GM12878 (cell line): ENCODE data around the gene GNGT2. TPM values are rescaled to one million over a fixed set of nuclear protein-coding genes. Genes with fewer than 3 reads are reported as not detected.
A peak's percentile ranks its signal among the peaks of the same experiment; 100 is the strongest.

Experiments
- ATAC-seq: fragments of 200-7000 bp; cut with Tn5 transposase; 3 replicates; pipeline ENCODE4 v1.9.1; 2020; ENCODE audit warnings: mild to moderate bottlenecking, moderate library complexity
- BruUV-seq: library from RNA; stranded (reverse); fragments of 400-500 nt; replicated peaks from 2 replicates; lab custom pipeline; 2021; lab: Mats Ljungman, UMichigan
- CTCF ChIA-PET: fragments of 300-600 bp; sonication (Branson Sonifier 250); formaldehyde crosslinking; extraction: SDS; loops from one replicate; lab custom pipeline; 2021; ENCODE audit warnings: inconsistent platforms; lab: Yijun Ruan, JAX
- POLR2A ChIA-PET: fragments of 350-600 bp; formaldehyde crosslinking; extraction: SDS; loops from one replicate; lab custom pipeline; 2021; ENCODE audit warnings: inconsistent platforms; lab: Charles Lee
- RAD21 ChIA-PET: fragments of 300-600 bp; sonication (Branson Sonifier 250); formaldehyde crosslinking; loops from one replicate; lab custom pipeline; 2023; ENCODE audit warnings: antibody characterized with exemption; ENCODE audit not compliant: unreplicated experiment; lab: Charles Lee
- SMC1A ChIA-PET: fragments of 300-600 bp; sonication (Branson Sonifier 250); formaldehyde crosslinking; loops from one replicate; lab custom pipeline; 2023; ENCODE audit not compliant: unreplicated experiment, uncharacterized antibody; lab: Charles Lee
- DNase-seq: peaks from one replicate; pipeline ENCODE4 v3.0.0-alpha.2; 2011; ENCODE audit warnings: low read depth, low spot score
- FAIRE-seq: peaks from 3 replicates; lab custom pipeline; 2011; peaks lifted over from hg19 to GRCh38; lab: Jason Lieb, UNC
- H2AFZ ChIP-seq: 2 replicates; pipeline ENCODE4 v1.6.0; 2011; ENCODE audit warnings: low read depth, low read length, control low read depth; ENCODE audit not compliant: control insufficient read depth
- H3K27ac ChIP-seq: 2 replicates; pipeline ENCODE4 v1.5.1; 2011; ENCODE audit warnings: control low read depth; ENCODE audit not compliant: control insufficient read depth, insufficient read depth
- H3K27me3 ChIP-seq, 2 experiments: replicated peaks in 1 of 2; 2 replicates each; pipeline versions ENCODE4 v1.6.0 to v1.6.1; 2011; ENCODE audit warnings: low read length in 1 of 2; ENCODE audit not compliant: control insufficient read depth in 2 of 2, insufficient read depth in 2 of 2
- H3K36me3 ChIP-seq, 2 experiments: 2 replicates each; pipeline ENCODE4 v1.5.1; 2011; ENCODE audit warnings: low read length in 1 of 2; ENCODE audit not compliant: control insufficient read depth in 2 of 2, insufficient read depth in 2 of 2
- H3K4me1 ChIP-seq: 2 replicates; pipeline ENCODE4 v1.6.1; 2011; ENCODE audit warnings: mild to moderate bottlenecking, low read length, moderate library complexity, mixed read lengths; ENCODE audit not compliant: control insufficient read depth, insufficient read depth
- H3K4me2 ChIP-seq: 2 replicates; pipeline ENCODE4 v1.6.0; 2011; ENCODE audit warnings: control low read depth; ENCODE audit not compliant: control insufficient read depth, insufficient read depth
- H3K4me3 ChIP-seq: fragments of 200-600 bp; sonication (generic); 2 replicates; pipeline ENCODE4 v1.5.1; 2016
- H3K79me2 ChIP-seq: 2 replicates; pipeline ENCODE4 v1.6.0; 2011; ENCODE audit warnings: low read length; ENCODE audit not compliant: control insufficient read depth, insufficient read depth
- H3K9ac ChIP-seq: 2 replicates; pipeline ENCODE4 v1.8.0; 2011; ENCODE audit warnings: low read length, control low read depth, mixed read lengths; ENCODE audit not compliant: control insufficient read depth, insufficient read depth
- H3K9me3 ChIP-seq: replicated peaks from 3 replicates; pipeline ENCODE4 v1.5.1; 2011; ENCODE audit warnings: mild to moderate bottlenecking, low read length; ENCODE audit not compliant: control insufficient read depth, insufficient read depth
- H4K20me1 ChIP-seq: 2 replicates; pipeline ENCODE4 v1.6.0; 2011; ENCODE audit not compliant: control insufficient read depth, insufficient read depth
- CHD4 ChIP-seq: fragments of 200-600 bp; sonication (generic); IDR thresholded peaks from 2 replicates; pipeline ENCODE4 v1.6.1; 2016; ENCODE audit warnings: mild to moderate bottlenecking
- TARDBP ChIP-seq: IDR thresholded peaks from 2 replicates; pipeline ENCODE4 v1.6.1; 2016; ENCODE audit warnings: borderline replicate concordance
- WGBS: methylation state at CpG from one replicate; pipeline ENCODE4 v1.1.6; 2016; ENCODE audit warnings: low lambda C conversion rate; ENCODE audit not compliant: insufficient replicate concordance, insufficient coverage; ENCODE audit errors: missing lambda C conversion rate; 5-methylcytosine and 5-hydroxymethylcytosine counted together
- in situ Hi-C: fragments of 300-500 bp; cut with MboI; formaldehyde crosslinking; loops from 9 replicates; pipeline ENCODE4 v1.14.3; 2018; ENCODE audit warnings: mixed read lengths
- intact Hi-C: fragments of 100-400 bp; cut with micrococcal nuclease; formaldehyde crosslinking; loops from one replicate; pipeline ENCODE4 v1.14.2; 2022; ENCODE audit not compliant: unreplicated experiment
- polyA plus RNA-seq, 11 experiments: library from polyadenylated mRNA; depleted of rRNA in 4 of 11; unstranded in 6 of 11; stranded (reverse) in 5 of 11; fragments of >200 nt; fragmentation: Nextera tagmentation in 4 of 11; fragmentation: Illumina TruSeq in 1 of 11; extraction: Ambion mirVana in 4 of 11; extraction: Trizol in 1 of 11; gene quantifications; 1 replicate in 1 of 11; 2 replicates in 10 of 11; pipeline versions ENCODE4 v1.2.1 to v1.2.3, GENCODE V29; 2011 to 2016; ENCODE audit warnings: inconsistent platforms in 2 of 11, missing spikeins in 2 of 11, low read depth in 1 of 11
- total RNA-seq, 4 experiments: library from RNA; depleted of rRNA in 3 of 4; stranded (reverse); fragments of >200 nt in 3 of 4; fragmentation: Illumina TruSeq in 1 of 4; extraction: Trizol in 1 of 4; gene quantifications; 2 replicates each; pipeline versions ENCODE4 v1.2.1 to v1.2.3, GENCODE V29; 2013 to 2021
- TF ChIP-seq, protein P1 (sequence below): fragments of 450-650 bp; IDR thresholded peaks from 2 replicates; pipeline ENCODE4 v1.6.1; 2016; ENCODE audit warnings: mild to moderate bottlenecking
- TF ChIP-seq, protein P2 (sequence below): fragments of 450-650 bp; conservative IDR thresholded peaks from 2 replicates; pipeline ENCODE4 v1.6.1; 2017; ENCODE audit warnings: mild to moderate bottlenecking, moderate library complexity

GNGT2 gene
- total and polyA plus RNA-seq, 10 of the 15 experiments (the other 5 are each of a cell fraction or from before 2014, with no cell fraction given) = 15.3 to 60.4 (median 32.0) TPM

DNA sequence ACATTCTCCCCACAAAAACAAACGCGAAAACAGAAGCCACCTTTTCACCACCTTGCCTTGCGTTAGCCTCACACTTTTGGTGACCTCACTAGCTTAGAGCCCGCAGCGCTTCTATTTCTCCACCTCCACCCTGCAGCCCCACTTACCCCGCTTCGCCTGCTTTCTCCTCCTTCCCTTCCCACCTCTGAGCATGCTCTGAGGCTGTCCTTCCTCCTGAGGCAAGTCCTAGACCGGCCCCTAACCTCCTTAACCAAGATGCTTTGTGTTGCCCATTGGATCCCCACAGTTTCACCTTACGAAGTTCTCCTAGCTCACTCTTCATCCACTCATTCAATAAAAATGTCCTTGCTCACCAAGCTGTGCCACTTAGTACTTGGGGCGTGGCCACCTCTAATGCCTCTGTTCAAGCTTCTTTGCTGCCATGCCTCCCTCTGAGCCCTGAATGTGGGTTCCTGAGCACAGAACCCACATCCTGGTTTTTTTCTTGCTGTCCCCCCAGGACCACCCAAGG, 1.3 kb downstream of the GNGT2 start:
- RAD21 ChIA-PET = interaction anchor here (0.6 to 13.4 kb wide), 3 partner anchors 14 to 991 kb away, joined by 3 to 355 read pairs (median 3); no protein-coding TSS in a partner anchor
- no peak for TF ChIP-seq TARDBP
- no peak for TF ChIP-seq CHD4
- TF ChIP-seq, protein P1, sequence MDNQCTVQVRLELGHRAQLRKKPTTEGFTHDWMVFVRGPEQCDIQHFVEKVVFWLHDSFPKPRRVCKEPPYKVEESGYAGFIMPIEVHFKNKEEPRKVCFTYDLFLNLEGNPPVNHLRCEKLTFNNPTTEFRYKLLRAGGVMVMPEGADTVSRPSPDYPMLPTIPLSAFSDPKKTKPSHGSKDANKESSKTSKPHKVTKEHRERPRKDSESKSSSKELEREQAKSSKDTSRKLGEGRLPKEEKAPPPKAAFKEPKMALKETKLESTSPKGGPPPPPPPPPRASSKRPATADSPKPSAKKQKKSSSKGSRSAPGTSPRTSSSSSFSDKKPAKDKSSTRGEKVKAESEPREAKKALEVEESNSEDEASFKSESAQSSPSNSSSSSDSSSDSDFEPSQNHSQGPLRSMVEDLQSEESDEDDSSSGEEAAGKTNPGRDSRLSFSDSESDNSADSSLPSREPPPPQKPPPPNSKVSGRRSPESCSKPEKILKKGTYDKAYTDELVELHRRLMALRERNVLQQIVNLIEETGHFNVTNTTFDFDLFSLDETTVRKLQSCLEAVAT = 0 out of 2 replicates have a peak, but pooled peaks have one; percentile 46
- TF ChIP-seq, protein P2, sequence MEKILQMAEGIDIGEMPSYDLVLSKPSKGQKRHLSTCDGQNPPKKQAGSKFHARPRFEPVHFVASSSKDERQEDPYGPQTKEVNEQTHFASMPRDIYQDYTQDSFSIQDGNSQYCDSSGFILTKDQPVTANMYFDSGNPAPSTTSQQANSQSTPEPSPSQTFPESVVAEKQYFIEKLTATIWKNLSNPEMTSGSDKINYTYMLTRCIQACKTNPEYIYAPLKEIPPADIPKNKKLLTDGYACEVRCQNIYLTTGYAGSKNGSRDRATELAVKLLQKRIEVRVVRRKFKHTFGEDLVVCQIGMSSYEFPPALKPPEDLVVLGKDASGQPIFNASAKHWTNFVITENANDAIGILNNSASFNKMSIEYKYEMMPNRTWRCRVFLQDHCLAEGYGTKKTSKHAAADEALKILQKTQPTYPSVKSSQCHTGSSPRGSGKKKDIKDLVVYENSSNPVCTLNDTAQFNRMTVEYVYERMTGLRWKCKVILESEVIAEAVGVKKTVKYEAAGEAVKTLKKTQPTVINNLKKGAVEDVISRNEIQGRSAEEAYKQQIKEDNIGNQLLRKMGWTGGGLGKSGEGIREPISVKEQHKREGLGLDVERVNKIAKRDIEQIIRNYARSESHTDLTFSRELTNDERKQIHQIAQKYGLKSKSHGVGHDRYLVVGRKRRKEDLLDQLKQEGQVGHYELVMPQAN = no peak
- TF ChIP-seq, all 136 proteins: peak for 1
- Histone ChIP-seq H4K20me1 (no peaks in the 10 kb centered on the region), H3K27me3 (no peaks in the 10 kb centered on the region), H3K4me2 (peak overlapping the region; percentile 94), H3K4me3 (peak overlapping the region; percentile 98; the same call in 1 of the 2 replicates), H2AFZ (no peak overlapping the region), H3K9me3 (no peaks in the 10 kb centered on the region), H3K4me1 (peaks cover 18% of the 10 kb centered on the region), H3K27ac (peak overlapping the region; percentile 96; the same call in 1 of the 2 replicates), H3K9ac (peak overlapping the region; percentile 98), H3K36me3 (peaks cover 0 to 3% of the 10 kb centered on the region in 2 experiments; a peak in 1 of 4 replicates), H3K79me2 (peaks cover 53% of the 10 kb centered on the region)
- ChIA-PET SMC1A (interaction anchor here (1.0 to 16.8 kb wide), 8 partner anchors 10 to 31 kb away, joined by 3 to 354 read pairs (median 4); no protein-coding TSS in a partner anchor), POLR2A (interaction anchor here (0.5 to 13.2 kb wide), 4 partner anchors 9 to 1095 kb away, joined by 3 to 537 read pairs (median 6); no protein-coding TSS in a partner anchor), CTCF (interaction anchor here (0.8 to 3.6 kb wide), 4 partner anchors 9 to 198 kb away, joined by 3 to 18 read pairs (median 8); no protein-coding TSS in a partner anchor)
- no peak for ATAC-seq
- intact Hi-C loops (no loop called here), in situ Hi-C loops (no loop called here)
- BruUV-seq = no TSS peak
- 98% methylated on average over 10 of the region's 10 CpGs for WGBS
- FAIRE-seq = no peak
- no peak for DNase-seq
